Measurements from ENCODE around the gene SLIT3.

DNA sequence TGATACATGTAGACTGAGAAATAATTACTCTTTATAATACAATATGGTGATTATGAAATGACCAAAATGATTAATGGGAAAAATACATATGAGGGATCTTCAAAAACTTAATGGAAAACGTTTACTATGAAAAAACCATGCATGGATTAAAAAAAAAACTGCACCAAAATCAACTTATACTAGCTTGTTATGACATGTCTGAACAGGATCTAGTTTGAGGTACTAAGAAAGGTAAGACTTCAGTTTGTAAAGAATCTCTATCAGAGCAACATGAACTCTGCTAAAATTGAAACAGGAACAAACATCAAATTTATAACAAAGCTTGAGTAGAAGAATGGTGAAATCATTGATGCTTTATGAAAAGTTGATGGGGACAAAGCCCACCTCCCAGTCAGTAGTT is 178.0 kb downstream of the SLIT3 start:
- TF ChIP-seq EZH2 (IDR thresholded peaks at IDR 0.05) (no peak), POLR2AphosphoS5 (IDR thresholded peaks at IDR 0.05; ENCODE audit: borderline replicate concordance, low read depth, low read length) (no peak), FOXP2 (optimal IDR thresholded peaks at IDR 0.05; ENCODE audit: control extremely low read depth, extremely low read length, insufficient read depth) (no peak)

All from SK-N-MC (cell line).